Effector CD4-positive, alpha-beta T cell (primary cell): ENCODE results near the gene VPS29.

Source experiments
- DNase-seq: peaks from one replicate; pipeline ENCODE4 v3.0.0-alpha.2; 2020

VPS29 gene

GRCh38 chr12:110444455-110444854 is 57.5 kb downstream of the VPS29 start:
- DNase-seq, result no peak
